NCI-H524 treated with DMSO at 0.1 percent for 48 hours (cell line): Measurements from ENCODE around the gene MAPK10.
A peak's percentile ranks its signal among the peaks of the same experiment; 100 is the strongest.
"Not testable (repeated sequence)": the region's sequence is repeated elsewhere in the genome, so short reads cannot be mapped to it uniquely, and the experiment has no call there.

ENCODE experiments used
- DNase-seq: peaks from one replicate; lab custom pipeline; 2025; lab: John Stamatoyannopoulos, UW

MAPK10 gene

DNA sequence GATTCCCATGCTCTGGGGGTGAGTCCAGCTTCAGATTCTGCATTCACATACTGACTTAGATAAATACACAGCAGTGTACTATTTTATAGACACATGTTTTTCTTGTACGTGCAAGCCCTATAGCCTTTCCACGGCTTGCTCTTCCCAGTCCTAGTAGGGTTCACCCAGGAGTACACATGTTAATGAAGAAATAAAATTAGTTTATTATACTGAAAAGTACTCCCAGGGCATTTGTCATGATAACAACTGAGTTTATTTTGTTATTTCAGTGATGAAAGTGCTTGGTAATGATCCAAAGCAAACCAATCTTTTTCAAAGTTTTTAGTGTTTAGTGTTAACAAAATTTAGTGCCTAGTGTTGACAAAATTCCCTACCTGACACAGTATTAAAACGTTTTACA is 21.3 kb downstream of the MAPK10 start:
- no peak for DNase-seq

GRCh38 chr4:86334020-86334750 is 25.7 kb downstream of the MAPK10 start:
- DNase-seq = peak; percentile 54

DNA sequence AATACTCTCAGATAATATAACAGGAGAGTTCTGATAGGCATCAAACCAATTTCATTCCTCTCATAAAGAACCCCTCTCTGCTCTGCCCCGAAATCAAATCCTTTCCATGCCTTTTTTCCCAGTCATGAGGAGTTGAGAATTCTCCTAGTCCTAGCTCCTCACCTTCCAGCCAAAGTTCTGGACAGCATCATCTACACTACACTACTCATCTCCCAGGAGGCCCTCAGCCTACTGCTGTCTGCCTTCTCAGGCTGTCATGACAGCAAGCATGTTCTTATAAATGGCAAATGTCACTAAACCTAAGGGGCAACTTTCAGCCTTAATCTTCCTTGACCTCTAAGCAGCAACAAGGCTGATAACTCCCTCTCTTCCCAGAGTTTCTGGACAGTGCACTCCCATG is 26.6 kb downstream of the MAPK10 start:
- DNase-seq = no peak

DNA sequence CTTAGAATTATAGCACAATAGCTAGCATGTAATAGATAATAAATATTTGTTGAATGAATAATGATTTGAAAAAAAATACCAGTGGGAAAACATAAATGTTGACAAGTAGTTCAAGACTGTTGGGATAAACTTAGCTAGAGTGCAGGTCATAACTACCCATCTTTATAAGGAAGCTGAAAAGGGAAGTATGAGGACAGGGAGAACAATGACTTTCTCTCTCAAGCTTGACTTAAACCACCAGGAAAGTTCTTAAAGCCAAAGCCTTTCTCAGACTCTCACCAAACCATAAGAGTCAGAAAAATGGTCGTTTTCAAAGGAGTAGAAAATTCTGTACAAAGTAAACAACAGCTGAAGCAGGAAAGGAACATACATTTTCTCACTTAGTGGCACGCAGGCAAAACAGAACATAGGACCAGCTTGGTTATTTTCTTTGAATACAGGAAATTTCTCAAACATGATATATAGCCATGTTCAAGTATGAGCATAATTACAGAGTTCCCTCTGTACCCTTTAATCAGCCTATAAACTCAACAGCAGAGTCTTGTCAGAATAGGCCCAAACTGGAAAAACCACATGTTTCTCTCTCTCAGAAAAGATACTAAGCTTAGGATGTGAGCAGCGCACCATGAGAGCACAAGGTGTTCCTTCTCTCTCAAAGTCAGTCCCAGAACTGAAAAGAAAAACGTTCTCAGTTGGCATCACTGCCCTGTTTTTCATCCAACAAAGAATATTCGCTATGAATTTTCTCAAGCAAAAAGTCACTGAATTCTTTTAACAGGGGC is 28.7 kb downstream of the MAPK10 start:
- no peak for DNase-seq

DNA sequence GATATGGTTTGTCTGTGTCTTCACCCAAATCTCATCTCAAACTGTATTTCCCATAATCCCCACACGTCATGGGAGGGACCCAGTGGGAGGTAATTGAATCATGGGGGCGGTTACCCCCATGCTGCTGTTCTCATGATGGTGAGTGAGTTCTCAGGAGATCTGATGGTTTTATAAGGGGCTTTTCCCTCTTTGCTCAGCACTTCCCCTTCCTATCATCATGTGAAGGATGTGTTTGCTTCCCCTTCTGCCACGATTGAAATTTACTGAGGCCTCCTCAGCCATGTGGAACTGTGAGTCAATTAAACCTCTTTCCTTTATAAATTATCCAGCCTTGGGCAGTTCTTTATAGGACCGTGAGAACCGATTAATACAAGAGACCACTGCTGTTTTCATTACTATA is 29.4 kb downstream of the MAPK10 start:
- DNase-seq = not testable (repeated sequence)

- no peak for DNase-seq
Measured at GRCh38 chr4:86329431-86329830, 30.4 kb downstream of the MAPK10 start.

DNA sequence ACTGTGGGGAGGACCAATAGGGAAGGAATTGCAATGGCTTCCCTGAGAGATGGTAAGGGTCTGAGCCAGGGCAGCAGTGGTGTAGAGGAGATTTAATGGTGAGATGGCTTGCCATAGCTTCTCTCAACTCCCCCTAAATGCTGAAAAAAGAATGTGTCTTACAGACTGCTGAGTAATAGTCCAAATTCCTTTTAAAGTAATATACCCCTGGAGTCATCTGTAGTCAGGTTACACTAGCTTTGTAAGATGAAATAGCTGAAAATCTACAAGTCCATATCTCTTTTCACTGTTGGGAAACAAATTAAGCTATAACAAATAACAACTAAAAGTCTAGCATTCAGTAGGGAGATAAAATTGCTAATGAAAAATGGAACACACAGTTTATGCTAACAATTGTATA is 33.5 kb downstream of the MAPK10 start:
- no peak for DNase-seq

DNA sequence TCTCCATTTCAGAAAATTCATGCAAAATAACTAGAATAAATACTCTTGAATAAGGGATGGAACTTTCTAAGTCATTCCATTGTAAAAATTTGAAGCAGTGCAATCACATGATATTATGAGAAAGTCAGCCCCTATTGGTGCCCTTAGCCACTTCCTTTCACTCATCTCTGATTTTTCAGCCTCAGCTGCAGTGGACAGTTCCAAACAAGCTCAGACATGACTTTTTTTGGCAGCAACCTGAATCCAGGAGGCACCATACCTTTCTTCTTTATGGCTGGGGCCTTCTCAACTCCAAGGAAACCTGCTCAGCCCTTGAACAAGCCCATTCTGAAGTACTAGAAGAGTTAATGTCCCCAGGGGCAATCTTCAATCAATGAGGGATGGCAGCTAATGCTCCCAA is 40.5 kb downstream of the MAPK10 start:
- DNase-seq = no peak

GRCh38 chr4:86315579-86315978 is 44.3 kb downstream of the MAPK10 start:
- no peak for DNase-seq

GRCh38 chr4:86313656-86314055 is 46.2 kb downstream of the MAPK10 start:
- no peak for DNase-seq

DNA sequence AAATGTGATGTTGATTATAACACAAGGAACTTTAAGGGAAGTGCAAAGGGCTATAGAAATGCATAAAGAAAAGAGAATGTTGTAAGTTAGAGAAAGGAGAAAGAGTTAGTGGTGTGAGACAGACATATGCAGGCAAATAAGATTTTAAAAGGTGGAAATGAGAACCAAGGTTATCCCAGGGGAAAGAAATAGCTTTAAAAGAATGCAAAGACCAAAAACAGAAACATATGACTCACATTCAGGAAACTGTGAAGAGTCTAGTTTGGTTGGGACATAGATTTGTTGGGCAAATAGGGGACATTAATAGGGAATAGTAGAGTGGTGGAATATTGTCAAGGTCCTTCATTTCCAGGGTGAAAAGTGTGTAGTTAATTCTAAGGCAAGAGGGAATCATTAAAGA is 52.4 kb downstream of the MAPK10 start:
- no peak for DNase-seq

DNA sequence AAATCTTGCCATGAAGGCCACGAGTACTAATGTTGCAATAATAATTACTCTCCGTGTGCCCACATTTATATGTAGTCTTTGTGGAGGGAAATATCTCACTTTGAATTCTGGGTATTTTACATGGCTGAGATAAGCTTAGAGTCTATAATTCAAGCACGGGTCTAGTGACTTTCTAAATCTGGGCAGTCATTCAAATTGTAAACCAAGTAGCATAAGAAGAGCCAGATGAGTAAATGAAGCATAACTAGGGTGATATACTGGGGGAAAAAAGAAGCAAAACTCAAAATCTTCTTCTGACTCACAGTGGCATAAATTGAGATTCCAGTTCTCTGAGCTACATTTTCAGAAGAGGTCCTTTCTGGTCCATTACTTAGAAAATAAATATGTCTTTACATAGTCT is 53.0 kb downstream of the MAPK10 start:
- no peak for DNase-seq

GRCh38 chr4:86302830-86303229 is 57.0 kb downstream of the MAPK10 start:
- DNase-seq = no peak

DNA sequence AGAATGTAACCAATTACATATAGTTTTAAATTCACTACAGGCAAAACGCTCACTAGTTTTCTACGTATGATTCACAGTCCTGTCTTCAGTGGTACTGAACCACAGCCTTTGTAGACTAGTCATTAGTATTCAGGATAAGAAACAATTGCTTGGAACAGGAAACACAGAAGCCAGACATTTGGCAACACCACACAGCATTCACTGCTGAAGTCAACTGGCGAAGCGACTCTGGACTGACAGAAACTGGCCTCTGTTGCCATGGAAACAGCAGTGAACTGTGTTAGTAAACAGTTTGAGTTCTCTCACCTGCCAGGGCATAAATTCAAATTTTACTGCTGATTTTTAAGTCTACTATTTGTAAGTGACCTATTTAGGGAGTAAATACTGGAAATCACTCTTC is 57.6 kb downstream of the MAPK10 start:
- DNase-seq = no peak

- DNase-seq = no peak
Measured at GRCh38 chr4:86300516-86300915, 59.3 kb downstream of the MAPK10 start.

- no peak for DNase-seq
Measured at GRCh38 chr4:86296865-86297264, 63.0 kb downstream of the MAPK10 start.

- no peak for DNase-seq
Measured at GRCh38 chr4:86294883-86295282, 65.0 kb downstream of the MAPK10 start.

DNA sequence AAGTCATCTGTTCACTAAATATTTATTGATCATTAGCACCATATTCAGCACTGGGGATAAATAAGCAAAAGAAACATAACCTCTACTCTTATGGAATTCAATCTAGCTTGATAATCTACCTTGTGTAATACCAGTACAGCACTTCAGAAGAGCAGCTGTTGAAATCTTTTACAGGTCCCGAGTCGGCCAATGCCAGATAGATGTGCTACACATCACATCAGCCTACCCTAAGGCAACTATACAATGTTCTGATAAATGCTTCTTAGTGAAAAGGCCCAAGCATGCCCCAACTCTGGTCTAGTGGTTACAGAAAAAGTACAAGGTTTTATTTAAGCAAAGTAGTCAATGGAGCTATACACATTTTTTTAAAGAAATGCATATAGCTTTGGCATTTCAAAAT is 68.7 kb downstream of the MAPK10 start:
- DNase-seq = no peak

DNA sequence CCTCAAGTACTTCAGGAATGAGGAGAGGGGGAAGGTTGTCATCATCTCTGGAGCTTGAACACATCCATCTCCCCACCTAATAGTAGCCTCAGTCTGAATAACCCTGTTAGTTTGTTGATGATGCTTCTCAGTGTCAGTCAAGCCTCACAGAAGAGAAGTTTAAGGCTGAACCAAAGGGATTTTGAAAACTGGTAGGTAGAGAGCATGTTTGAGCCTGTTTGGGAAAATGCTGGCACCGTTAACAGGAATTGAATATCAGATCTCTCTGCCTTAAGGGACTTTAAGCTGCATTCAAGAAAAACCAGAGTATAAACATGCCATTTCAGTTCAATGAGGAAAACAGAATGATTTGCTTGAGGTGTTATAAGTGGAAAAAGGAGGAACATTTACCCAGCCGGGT is 73.1 kb downstream of the MAPK10 start:
- no peak for DNase-seq

GRCh38 chr4:86283371-86283770 is 76.5 kb downstream of the MAPK10 start:
- no peak for DNase-seq

GRCh38 chr4:86280246-86280645 is 79.6 kb downstream of the MAPK10 start:
- DNase-seq = no peak

DNA sequence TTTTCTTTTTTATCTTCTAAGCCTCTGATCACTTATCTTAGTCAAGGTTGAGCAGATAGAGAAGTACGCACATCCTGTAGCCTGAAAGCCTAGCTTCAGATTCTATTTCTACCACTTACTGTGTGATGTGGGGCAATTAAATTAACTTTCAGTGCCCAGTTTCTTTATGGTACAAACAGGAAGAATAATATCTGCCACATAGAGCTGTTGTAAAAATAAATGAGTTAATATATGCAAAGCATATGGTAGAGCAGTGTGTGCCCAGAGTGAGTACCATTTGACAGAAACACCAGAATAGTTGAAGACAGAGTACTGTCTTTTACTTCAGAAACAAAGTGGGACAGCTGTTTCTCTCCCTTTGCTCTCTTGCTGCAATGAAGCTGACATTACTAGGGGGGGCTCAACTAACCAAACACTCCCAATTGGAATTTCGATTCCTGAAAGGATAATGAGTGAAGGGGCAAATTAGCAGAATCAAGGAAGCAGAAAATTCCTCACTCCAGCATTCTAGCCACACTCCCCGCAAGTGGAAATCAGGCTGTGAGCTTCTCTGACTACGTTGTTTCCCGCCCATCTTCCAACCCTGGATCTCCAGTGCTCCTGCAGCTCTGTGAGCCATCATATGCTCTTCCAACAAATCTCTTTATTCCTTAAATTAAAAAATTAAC is 80.4 kb downstream of the MAPK10 start:
- no peak for DNase-seq

DNA sequence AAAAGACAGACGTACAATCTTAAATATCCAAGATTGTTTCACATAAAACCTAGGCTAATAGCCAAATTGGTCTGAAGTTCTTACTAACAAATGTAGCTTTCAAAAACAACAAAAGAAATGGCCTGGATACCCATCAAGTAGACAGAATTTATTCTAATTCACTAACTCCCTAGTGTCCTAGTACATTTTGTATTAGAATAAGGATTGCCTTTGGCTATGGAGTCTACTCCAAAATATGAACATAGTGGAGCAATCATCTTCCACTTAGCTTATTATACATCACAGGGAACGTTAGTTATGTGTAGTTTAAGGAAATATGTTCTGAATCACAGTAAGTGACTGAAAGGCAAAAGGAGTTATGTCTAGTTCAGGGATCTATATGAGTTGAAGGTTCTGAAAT is 81.7 kb downstream of the MAPK10 start:
- DNase-seq = no peak
